K562 treated with DMSO at 1 percent for 24 hours (cell line): ENCODE measurements around the gene SYNE1. TPM values are rescaled to one million over a fixed set of nuclear protein-coding genes. Genes with fewer than 3 reads are reported as not detected.

ENCODE experiments used
- total RNA-seq: library from RNA; unstranded; fragments of 300-600 nt; gene quantifications from 2 replicates; pipeline ENCODE4 v1.2.3, GENCODE V29; 2022; ENCODE audit warnings: low read depth; ENCODE audit not compliant: insufficient read depth

SYNE1 gene, protein sequence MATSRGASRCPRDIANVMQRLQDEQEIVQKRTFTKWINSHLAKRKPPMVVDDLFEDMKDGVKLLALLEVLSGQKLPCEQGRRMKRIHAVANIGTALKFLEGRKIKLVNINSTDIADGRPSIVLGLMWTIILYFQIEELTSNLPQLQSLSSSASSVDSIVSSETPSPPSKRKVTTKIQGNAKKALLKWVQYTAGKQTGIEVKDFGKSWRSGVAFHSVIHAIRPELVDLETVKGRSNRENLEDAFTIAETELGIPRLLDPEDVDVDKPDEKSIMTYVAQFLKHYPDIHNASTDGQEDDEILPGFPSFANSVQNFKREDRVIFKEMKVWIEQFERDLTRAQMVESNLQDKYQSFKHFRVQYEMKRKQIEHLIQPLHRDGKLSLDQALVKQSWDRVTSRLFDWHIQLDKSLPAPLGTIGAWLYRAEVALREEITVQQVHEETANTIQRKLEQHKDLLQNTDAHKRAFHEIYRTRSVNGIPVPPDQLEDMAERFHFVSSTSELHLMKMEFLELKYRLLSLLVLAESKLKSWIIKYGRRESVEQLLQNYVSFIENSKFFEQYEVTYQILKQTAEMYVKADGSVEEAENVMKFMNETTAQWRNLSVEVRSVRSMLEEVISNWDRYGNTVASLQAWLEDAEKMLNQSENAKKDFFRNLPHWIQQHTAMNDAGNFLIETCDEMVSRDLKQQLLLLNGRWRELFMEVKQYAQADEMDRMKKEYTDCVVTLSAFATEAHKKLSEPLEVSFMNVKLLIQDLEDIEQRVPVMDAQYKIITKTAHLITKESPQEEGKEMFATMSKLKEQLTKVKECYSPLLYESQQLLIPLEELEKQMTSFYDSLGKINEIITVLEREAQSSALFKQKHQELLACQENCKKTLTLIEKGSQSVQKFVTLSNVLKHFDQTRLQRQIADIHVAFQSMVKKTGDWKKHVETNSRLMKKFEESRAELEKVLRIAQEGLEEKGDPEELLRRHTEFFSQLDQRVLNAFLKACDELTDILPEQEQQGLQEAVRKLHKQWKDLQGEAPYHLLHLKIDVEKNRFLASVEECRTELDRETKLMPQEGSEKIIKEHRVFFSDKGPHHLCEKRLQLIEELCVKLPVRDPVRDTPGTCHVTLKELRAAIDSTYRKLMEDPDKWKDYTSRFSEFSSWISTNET (N-terminal part only)
- total RNA-seq = 0.06 TPM in 1 of 2 replicates, not detected in the other

DNA sequence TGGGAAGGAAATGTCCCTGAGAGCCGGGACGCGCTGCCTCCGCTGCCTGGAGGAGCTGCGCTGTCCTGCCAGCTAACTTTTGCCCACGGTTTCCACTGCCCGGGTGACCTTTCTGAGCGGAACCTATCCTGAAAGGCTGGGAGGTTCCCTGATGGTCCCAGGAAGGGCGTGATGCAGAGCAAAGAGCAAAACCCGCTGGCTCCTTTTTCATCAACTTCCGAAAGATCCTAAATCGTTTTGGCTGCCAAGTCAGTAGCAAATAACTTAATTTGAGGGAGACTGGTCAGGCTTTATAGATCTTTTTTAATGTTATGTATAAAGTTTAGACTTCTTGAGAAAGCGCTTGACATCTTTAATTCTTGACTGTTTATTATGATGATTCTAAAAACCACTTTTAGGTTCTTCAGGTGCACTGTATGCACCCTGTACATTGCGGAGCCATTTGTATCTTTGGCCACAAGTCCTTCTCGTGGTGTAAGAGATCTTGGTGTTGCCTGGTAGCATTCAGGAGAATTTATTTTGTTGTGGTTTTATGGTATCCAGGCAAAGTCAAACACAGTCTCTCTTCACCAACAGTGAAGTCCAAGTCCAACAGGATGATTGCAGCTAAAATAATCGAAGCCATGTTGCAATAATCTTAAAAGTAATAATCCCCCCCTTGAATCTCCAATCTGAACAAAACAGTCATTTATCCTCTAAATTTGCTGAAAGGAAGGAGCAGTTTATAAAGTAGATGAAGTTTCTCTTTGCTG, at the start of gene SYNE1:
Gene SYNE1 (minus strand): TSS at position 67 of the 752 bp plus-strand sequence. CDS start 9,031 bp downstream, outside the sequence.

Other genes starting within 250 kb of the SYNE1 start
- not detected in 2 replicates for gene MYCT1, start 60.5 kb upstream of the SYNE1 start, total RNA-seq
- gene VIP, start 113.4 kb upstream of the SYNE1 start, total RNA-seq = not detected in 2 replicates